ENCODE measurements around the gene EIF5AL1. TPM values are rescaled to one million over a fixed set of nuclear protein-coding genes. Genes with fewer than 3 reads are reported as not detected.

The EIF5AL1 gene
- total and polyA plus RNA-seq, 2 of the 4 experiments (the other 2 are of a cell fraction), result 1.1 to 1.4 TPM

DNA sequence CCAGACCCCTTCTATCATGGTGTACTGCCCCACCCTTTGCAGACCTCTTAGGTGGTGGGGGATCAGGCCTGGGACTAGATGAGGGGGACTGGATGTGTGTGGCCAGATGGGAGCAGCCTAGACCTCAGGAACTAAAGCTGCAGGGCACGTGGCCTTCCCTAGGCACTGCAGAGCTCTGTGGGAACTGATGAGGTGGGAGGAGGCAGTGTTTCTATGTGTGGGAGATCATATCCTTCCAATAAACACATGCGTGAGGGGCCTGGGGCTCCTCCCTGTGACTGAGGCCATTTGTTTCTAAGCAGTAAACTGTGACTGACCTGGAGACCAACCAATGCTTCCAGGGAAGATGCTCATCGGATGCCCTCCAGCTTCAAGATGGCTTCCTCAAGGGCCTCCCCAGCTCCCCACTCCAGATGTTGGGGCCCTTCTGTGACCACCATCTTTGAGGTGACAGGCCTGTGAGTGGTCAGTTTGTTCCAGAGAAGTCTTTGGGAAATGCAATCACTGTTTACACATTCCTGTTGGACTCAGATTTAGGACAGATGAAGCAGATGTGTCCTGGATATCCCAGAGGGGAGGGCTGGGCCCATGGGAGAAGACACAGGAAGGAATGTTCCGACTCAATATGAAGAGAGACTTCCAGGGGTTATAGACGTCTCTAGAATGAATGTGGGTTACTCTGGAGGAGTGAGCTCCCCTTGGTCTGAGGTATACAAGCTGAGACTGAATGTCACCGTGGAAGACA lies 43.3 kb upstream of the EIF5AL1 start:
- Histone ChIP-seq H3K9ac (ENCODE audit: low read depth, low read length) (no peak overlapping the region), H2BK20ac (ENCODE audit: low read depth, low read length) (peak overlapping the region; percentile 57), H2BK5ac (ENCODE audit: low read depth, low read length, poor library complexity, severe bottlenecking) (no peak overlapping the region), H3K18ac (ENCODE audit: low read depth, low read length) (no peak overlapping the region), H3K36me3 (ENCODE audit: control insufficient read depth, insufficient read depth, low read length) (no peaks in the 10 kb centered on the region), H2AK5ac (ENCODE audit: low read depth, low read length) (peak overlapping the region; percentile 70), H2AK9ac (replicated peaks; ENCODE audit: low read depth, low read length, poor library complexity) (peak overlapping the region; percentile 39), H3K4me3 (ENCODE audit: insufficient read depth, low read depth, low read length) (no peak overlapping the region), H4K20me1 (ENCODE audit: insufficient read depth, low read length) (no peaks in the 10 kb centered on the region), H4K8ac (ENCODE audit: low read depth in 2 of 2, low read length in 2 of 2) (peak overlapping the region in 1 of 2 experiments; percentile 65; a peak in 3 of 4 replicates), H3K9me1 (ENCODE audit: insufficient read depth, low read length) (peaks cover 17% of the 10 kb centered on the region), H4K5ac (ENCODE audit: low read depth, low read length) (no peak overlapping the region), H3K9me3 (ENCODE audit: control insufficient read depth, insufficient read depth, low read length) (no peaks in the 10 kb centered on the region), H3K14ac (replicated peaks; ENCODE audit: low read depth, low read length) (peak overlapping the region; percentile 44), H2AFZ (replicated peaks; ENCODE audit: low read length, poor library complexity) (peak overlapping the region; percentile 81), H3K4me1 (ENCODE audit: control insufficient read depth, insufficient read depth, low read length) (peaks cover 14% of the 10 kb centered on the region), H3K79me1 (ENCODE audit: low read depth in 1 of 2, low read length in 2 of 2) (no peaks in the 10 kb centered on the region), H3K56ac (ENCODE audit: extremely low read depth, insufficient read depth, low read length) (no peak overlapping the region), H3K23ac (ENCODE audit: low read depth, low read length) (no peak overlapping the region), H2BK120ac (ENCODE audit: low read depth, low read length) (peak overlapping the region; percentile 49), H3K4me2 (ENCODE audit: low read depth, low read length) (no peak overlapping the region), H2BK15ac (ENCODE audit: low read depth, low read length) (peak overlapping the region; percentile 54; the same call in 1 of the 3 replicates), H3K4ac (ENCODE audit: low read depth, low read length) (peak overlapping the region; percentile 85), H3K27ac (ENCODE audit: insufficient read depth, low read length) (no peak overlapping the region), H3K27me3 (ENCODE audit: control insufficient read depth, insufficient read depth, low read length) (no peaks in the 10 kb centered on the region), H4K91ac (ENCODE audit: insufficient read depth, low read depth, low read length) (peak overlapping the region; percentile 37; the same call in 1 of the 2 replicates)
- in situ Hi-C loops (cut with MboI; ENCODE audit: low sequenced_read_pairs), result no loop called here
- intact Hi-C loops (cut with micrococcal nuclease), result no loop called here
- BruUV-seq (replicated peaks), result no TSS peak
- ChIA-PET CTCF (interaction anchor here (0.8 to 2.1 kb wide), 4 partner anchors 11 to 86 kb away, joined by 3 to 6 read pairs (median 4); no protein-coding TSS in a partner anchor), POLR2A (ENCODE audit: unreplicated experiment) (no interaction called here)
- dilution Hi-C loops (cut with HindIII; ENCODE audit: low sequenced_read_pairs, unreplicated experiment), result no loop called here
- DNase-seq (no peak), ATAC-seq (ENCODE audit: low read depth) (no peak)
- WGBS, 2 experiments (ENCODE audit: extremely low coverage in 2 of 2, insufficient read length in 1 of 2), result 83% methylated on average over 1 of the region's 6 CpGs; no CpG with 5 or more reads in 1 of the 2 experiments
- TF ChIP-seq BHLHE40 (IDR thresholded peaks at IDR 0.05; ENCODE audit: low read depth, low read length) (no peak), MXI1 (IDR thresholded peaks at IDR 0.05; ENCODE audit: borderline replicate concordance, low read depth, low read length) (no peak), CEBPB (IDR thresholded peaks at IDR 0.05; ENCODE audit: low read depth, low read length) (no peak), RAD21 (IDR thresholded peaks at IDR 0.05; ENCODE audit: low read length) (no peak), MAFK (IDR thresholded peaks at IDR 0.05; ENCODE audit: low read depth, low read length) (no peak), CHD1 (IDR thresholded peaks at IDR 0.05; ENCODE audit: low read depth, low read length) (no peak), MAZ (IDR thresholded peaks at IDR 0.05; ENCODE audit: borderline replicate concordance, low read depth, low read length) (no peak), SMC3 (IDR thresholded peaks at IDR 0.05; ENCODE audit: low read depth, low read length) (no peak), NFE2L2 (IDR thresholded peaks at IDR 0.05; ENCODE audit: low read depth, low read length) (no peak), POLR2A (IDR thresholded peaks at IDR 0.05; ENCODE audit: low read depth, low read length) (no peak), RCOR1 (IDR thresholded peaks at IDR 0.05; ENCODE audit: insufficient replicate concordance, low read length) (no peak), RFX5 (IDR thresholded peaks at IDR 0.05; ENCODE audit: low read depth, low read length) (no peak)
- TF ChIP-seq, protein P1, sequence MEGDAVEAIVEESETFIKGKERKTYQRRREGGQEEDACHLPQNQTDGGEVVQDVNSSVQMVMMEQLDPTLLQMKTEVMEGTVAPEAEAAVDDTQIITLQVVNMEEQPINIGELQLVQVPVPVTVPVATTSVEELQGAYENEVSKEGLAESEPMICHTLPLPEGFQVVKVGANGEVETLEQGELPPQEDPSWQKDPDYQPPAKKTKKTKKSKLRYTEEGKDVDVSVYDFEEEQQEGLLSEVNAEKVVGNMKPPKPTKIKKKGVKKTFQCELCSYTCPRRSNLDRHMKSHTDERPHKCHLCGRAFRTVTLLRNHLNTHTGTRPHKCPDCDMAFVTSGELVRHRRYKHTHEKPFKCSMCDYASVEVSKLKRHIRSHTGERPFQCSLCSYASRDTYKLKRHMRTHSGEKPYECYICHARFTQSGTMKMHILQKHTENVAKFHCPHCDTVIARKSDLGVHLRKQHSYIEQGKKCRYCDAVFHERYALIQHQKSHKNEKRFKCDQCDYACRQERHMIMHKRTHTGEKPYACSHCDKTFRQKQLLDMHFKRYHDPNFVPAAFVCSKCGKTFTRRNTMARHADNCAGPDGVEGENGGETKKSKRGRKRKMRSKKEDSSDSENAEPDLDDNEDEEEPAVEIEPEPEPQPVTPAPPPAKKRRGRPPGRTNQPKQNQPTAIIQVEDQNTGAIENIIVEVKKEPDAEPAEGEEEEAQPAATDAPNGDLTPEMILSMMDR (conservative IDR thresholded peaks at IDR 0.05; ENCODE audit: low read depth, low read length), result no peak
- TF ChIP-seq, protein P2, sequence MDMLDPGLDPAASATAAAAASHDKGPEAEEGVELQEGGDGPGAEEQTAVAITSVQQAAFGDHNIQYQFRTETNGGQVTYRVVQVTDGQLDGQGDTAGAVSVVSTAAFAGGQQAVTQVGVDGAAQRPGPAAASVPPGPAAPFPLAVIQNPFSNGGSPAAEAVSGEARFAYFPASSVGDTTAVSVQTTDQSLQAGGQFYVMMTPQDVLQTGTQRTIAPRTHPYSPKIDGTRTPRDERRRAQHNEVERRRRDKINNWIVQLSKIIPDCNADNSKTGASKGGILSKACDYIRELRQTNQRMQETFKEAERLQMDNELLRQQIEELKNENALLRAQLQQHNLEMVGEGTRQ (IDR thresholded peaks at IDR 0.05; ENCODE audit: low read depth, low read length), result no peak
- TF ChIP-seq, protein P3, sequence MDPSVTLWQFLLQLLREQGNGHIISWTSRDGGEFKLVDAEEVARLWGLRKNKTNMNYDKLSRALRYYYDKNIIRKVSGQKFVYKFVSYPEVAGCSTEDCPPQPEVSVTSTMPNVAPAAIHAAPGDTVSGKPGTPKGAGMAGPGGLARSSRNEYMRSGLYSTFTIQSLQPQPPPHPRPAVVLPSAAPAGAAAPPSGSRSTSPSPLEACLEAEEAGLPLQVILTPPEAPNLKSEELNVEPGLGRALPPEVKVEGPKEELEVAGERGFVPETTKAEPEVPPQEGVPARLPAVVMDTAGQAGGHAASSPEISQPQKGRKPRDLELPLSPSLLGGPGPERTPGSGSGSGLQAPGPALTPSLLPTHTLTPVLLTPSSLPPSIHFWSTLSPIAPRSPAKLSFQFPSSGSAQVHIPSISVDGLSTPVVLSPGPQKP (IDR thresholded peaks at IDR 0.05; ENCODE audit: borderline replicate concordance, low read depth, low read length), result no peak

Measured in IMR-90 (cell line).